ENCODE measurements around the gene ANO2.

Gene ANO2

GRCh38 chr12:5561057-5561456, 384.0 kb downstream of the ANO2 start:
- TF ChIP-seq MYC (IDR thresholded peaks at IDR 0.05; ENCODE audit: low read depth, low read length) (no peak), CTCF (IDR thresholded peaks at IDR 0.05; ENCODE audit: low read depth, low read length) (no peak), MAX (IDR thresholded peaks at IDR 0.05; ENCODE audit: low read depth, low read length) (no peak), POLR2A (IDR thresholded peaks at IDR 0.05; ENCODE audit: extremely low read depth, insufficient read length) (no peak)
- DNase-seq (ENCODE audit: low read depth) = no peak
- H3K4me3 ChIP-seq (ENCODE audit: low read depth, low read length) = no peak overlapping the region

- H3K4me3 ChIP-seq (ENCODE audit: low read depth, low read length) = no peak overlapping the region
- no peak for DNase-seq (ENCODE audit: low read depth)
- TF ChIP-seq POLR2A (IDR thresholded peaks at IDR 0.05; ENCODE audit: extremely low read depth, insufficient read length) = no peak
- no peak for TF ChIP-seq MYC (IDR thresholded peaks at IDR 0.05; ENCODE audit: low read depth, low read length)
Measured at GRCh38 chr12:5560265-5560664, 384.8 kb downstream of the ANO2 start.

GRCh38 chr12:5557906-5558305, 387.2 kb downstream of the ANO2 start:
- H3K4me3 ChIP-seq (ENCODE audit: low read depth, low read length) = no peak overlapping the region
- TF ChIP-seq MYC (IDR thresholded peaks at IDR 0.05; ENCODE audit: low read depth, low read length) (no peak), POLR2A (IDR thresholded peaks at IDR 0.05; ENCODE audit: extremely low read depth, insufficient read length) (no peak), CTCF (IDR thresholded peaks at IDR 0.05; ENCODE audit: low read depth, low read length) (no peak), MAX (IDR thresholded peaks at IDR 0.05; ENCODE audit: low read depth, low read length) (no peak)
- no peak for DNase-seq (ENCODE audit: low read depth)

GRCh38 chr12:5556946-5557673, 387.9 kb downstream of the ANO2 start:
- TF ChIP-seq CTCF (IDR thresholded peaks at IDR 0.05; ENCODE audit: low read depth, low read length) (no peak), MAX (IDR thresholded peaks at IDR 0.05; ENCODE audit: low read depth, low read length) (no peak), POLR2A (IDR thresholded peaks at IDR 0.05; ENCODE audit: extremely low read depth, insufficient read length) (no peak), MYC (IDR thresholded peaks at IDR 0.05; ENCODE audit: low read depth, low read length) (no peak)
- H3K4me3 ChIP-seq (ENCODE audit: low read depth, low read length) = no peak overlapping the region
- no peak for DNase-seq (ENCODE audit: low read depth)

- TF ChIP-seq MYC (IDR thresholded peaks at IDR 0.05; ENCODE audit: low read depth, low read length) = no peak
- peak; percentile 54 for TF ChIP-seq CTCF (IDR thresholded peaks at IDR 0.05; ENCODE audit: low read depth, low read length)
- no peak for TF ChIP-seq MAX (IDR thresholded peaks at IDR 0.05; ENCODE audit: low read depth, low read length)
- TF ChIP-seq POLR2A (IDR thresholded peaks at IDR 0.05; ENCODE audit: extremely low read depth, insufficient read length) = no peak
- peak; percentile 4 for DNase-seq (ENCODE audit: low read depth)
- no peak overlapping the region for H3K4me3 ChIP-seq (ENCODE audit: low read depth, low read length)
Measured at GRCh38 chr12:5556033-5556614, 388.9 kb downstream of the ANO2 start.

GRCh38 chr12:5554711-5555110, 390.3 kb downstream of the ANO2 start:
- no peak for TF ChIP-seq POLR2A (IDR thresholded peaks at IDR 0.05; ENCODE audit: extremely low read depth, insufficient read length)
- TF ChIP-seq MAX (IDR thresholded peaks at IDR 0.05; ENCODE audit: low read depth, low read length) = no peak
- no peak for TF ChIP-seq MYC (IDR thresholded peaks at IDR 0.05; ENCODE audit: low read depth, low read length)
- TF ChIP-seq CTCF (IDR thresholded peaks at IDR 0.05; ENCODE audit: low read depth, low read length) = no peak
- H3K4me3 ChIP-seq (ENCODE audit: low read depth, low read length) = no peak overlapping the region
- no peak for DNase-seq (ENCODE audit: low read depth)

Measured in NB4 (cell line).